Measurements from ENCODE around the gene MAST2.

- TF ChIP-seq, protein P1, sequence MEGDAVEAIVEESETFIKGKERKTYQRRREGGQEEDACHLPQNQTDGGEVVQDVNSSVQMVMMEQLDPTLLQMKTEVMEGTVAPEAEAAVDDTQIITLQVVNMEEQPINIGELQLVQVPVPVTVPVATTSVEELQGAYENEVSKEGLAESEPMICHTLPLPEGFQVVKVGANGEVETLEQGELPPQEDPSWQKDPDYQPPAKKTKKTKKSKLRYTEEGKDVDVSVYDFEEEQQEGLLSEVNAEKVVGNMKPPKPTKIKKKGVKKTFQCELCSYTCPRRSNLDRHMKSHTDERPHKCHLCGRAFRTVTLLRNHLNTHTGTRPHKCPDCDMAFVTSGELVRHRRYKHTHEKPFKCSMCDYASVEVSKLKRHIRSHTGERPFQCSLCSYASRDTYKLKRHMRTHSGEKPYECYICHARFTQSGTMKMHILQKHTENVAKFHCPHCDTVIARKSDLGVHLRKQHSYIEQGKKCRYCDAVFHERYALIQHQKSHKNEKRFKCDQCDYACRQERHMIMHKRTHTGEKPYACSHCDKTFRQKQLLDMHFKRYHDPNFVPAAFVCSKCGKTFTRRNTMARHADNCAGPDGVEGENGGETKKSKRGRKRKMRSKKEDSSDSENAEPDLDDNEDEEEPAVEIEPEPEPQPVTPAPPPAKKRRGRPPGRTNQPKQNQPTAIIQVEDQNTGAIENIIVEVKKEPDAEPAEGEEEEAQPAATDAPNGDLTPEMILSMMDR (IDR thresholded peaks at IDR 0.05 in 2 of 3, conservative IDR thresholded peaks at IDR 0.05 in 1 of 3; ENCODE audit: borderline replicate concordance in 1 of 3, insufficient read depth in 1 of 3, low read depth in 2 of 3, low read length in 2 of 3), result no peak
- TF ChIP-seq EZH2phosphoT487 (IDR thresholded peaks at IDR 0.05; ENCODE audit: borderline replicate concordance) (no peak), EZH2 (IDR thresholded peaks at IDR 0.05) (no peak), EGR1 (IDR thresholded peaks at IDR 0.05; ENCODE audit: low read depth) (no peak), YY1 (IDR thresholded peaks at IDR 0.05; ENCODE audit: extremely low read depth, insufficient replicate concordance, low read depth, low read length) (no peak), SP1 (IDR thresholded peaks at IDR 0.05; ENCODE audit: low read depth) (no peak), CEBPB (IDR thresholded peaks at IDR 0.05; ENCODE audit: low read depth) (no peak), POLR2A (IDR thresholded peaks at IDR 0.05; ENCODE audit: borderline replicate concordance, extremely low read depth, insufficient read depth, insufficient read length) (no peak), ELF1 (IDR thresholded peaks at IDR 0.05; ENCODE audit: borderline replicate concordance, low read depth) (no peak), POLR2AphosphoS5 (IDR thresholded peaks at IDR 0.05; ENCODE audit: low read depth, low read length) (no peak), JUND (IDR thresholded peaks at IDR 0.05) (no peak)
- TF ChIP-seq, protein P2, sequence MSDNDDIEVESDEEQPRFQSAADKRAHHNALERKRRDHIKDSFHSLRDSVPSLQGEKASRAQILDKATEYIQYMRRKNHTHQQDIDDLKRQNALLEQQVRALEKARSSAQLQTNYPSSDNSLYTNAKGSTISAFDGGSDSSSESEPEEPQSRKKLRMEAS (IDR thresholded peaks at IDR 0.05), result no peak
- TF ChIP-seq, protein P3, sequence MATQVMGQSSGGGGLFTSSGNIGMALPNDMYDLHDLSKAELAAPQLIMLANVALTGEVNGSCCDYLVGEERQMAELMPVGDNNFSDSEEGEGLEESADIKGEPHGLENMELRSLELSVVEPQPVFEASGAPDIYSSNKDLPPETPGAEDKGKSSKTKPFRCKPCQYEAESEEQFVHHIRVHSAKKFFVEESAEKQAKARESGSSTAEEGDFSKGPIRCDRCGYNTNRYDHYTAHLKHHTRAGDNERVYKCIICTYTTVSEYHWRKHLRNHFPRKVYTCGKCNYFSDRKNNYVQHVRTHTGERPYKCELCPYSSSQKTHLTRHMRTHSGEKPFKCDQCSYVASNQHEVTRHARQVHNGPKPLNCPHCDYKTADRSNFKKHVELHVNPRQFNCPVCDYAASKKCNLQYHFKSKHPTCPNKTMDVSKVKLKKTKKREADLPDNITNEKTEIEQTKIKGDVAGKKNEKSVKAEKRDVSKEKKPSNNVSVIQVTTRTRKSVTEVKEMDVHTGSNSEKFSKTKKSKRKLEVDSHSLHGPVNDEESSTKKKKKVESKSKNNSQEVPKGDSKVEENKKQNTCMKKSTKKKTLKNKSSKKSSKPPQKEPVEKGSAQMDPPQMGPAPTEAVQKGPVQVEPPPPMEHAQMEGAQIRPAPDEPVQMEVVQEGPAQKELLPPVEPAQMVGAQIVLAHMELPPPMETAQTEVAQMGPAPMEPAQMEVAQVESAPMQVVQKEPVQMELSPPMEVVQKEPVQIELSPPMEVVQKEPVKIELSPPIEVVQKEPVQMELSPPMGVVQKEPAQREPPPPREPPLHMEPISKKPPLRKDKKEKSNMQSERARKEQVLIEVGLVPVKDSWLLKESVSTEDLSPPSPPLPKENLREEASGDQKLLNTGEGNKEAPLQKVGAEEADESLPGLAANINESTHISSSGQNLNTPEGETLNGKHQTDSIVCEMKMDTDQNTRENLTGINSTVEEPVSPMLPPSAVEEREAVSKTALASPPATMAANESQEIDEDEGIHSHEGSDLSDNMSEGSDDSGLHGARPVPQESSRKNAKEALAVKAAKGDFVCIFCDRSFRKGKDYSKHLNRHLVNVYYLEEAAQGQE (IDR thresholded peaks at IDR 0.05; ENCODE audit: low read depth), result no peak
Observed at GRCh38 chr1:45930258-45931150, 127.1 kb downstream of the MAST2 start.
